ENCODE measurements around the gene HMGCS2. TPM values are rescaled to one million over a fixed set of nuclear protein-coding genes. Genes with fewer than 3 reads are reported as not detected.
"Not testable (repeated sequence)": the region's sequence is repeated elsewhere in the genome, so short reads cannot be mapped to it uniquely, and the experiment has no call there.

HMGCS2 gene
- total and polyA plus RNA-seq, 5 experiments from 2014 or later: not detected

- H3K9me3 Mint-ChIP-seq, H3K4me1 Mint-ChIP-seq, ATAC-seq, H3K36me3 Mint-ChIP-seq, H3K4me3 Mint-ChIP-seq, DNase-seq, H3K27ac Mint-ChIP-seq, POLR2A ChIA-PET: not testable (repeated sequence)
- H3K27me3 Mint-ChIP-seq: peaks cover 0 to 13% (median 2%) of the 10 kb centered on the region in 5 donors
Observed at GRCh38 chr1:119786046-119786445, 17.3 kb upstream of the HMGCS2 start.

- H3K27me3 Mint-ChIP-seq: peaks cover 0 to 4% (median 0%) of the 10 kb centered on the region in 5 donors
- no peak for DNase-seq
- no peaks in the 10 kb centered on the region for H3K4me1 Mint-ChIP-seq
- ATAC-seq: no peak
- H3K4me3 Mint-ChIP-seq: no peak overlapping the region
- POLR2A ChIA-PET: no interaction called here
- H3K9me3 Mint-ChIP-seq: no peaks in the 10 kb centered on the region
- H3K36me3 Mint-ChIP-seq: no peaks in the 10 kb centered on the region
- H3K27ac Mint-ChIP-seq: no peak overlapping the region
Observed at GRCh38 chr1:119784191-119784781, 15.6 kb upstream of the HMGCS2 start.

- Mint-ChIP-seq H3K9me3 (no peaks in the 10 kb centered on the region), H3K4me1 (no peaks in the 10 kb centered on the region), H3K27ac (no peak overlapping the region), H3K36me3 (no peaks in the 10 kb centered on the region), H3K4me3 (no peak overlapping the region), H3K27me3 (peaks cover 0 to 4% (median 0%) of the 10 kb centered on the region in 5 donors)
- ATAC-seq: no peak
- no peak for DNase-seq
- POLR2A ChIA-PET: no interaction called here
Observed at GRCh38 chr1:119783354-119784185, 14.9 kb upstream of the HMGCS2 start.

- Mint-ChIP-seq H3K27me3 (peaks cover 0 to 4% (median 0%) of the 10 kb centered on the region in 5 donors), H3K36me3 (no peaks in the 10 kb centered on the region), H3K27ac (no peak overlapping the region), H3K4me3 (no peak overlapping the region), H3K9me3 (no peaks in the 10 kb centered on the region), H3K4me1 (no peaks in the 10 kb centered on the region)
- POLR2A ChIA-PET: no interaction called here
- ATAC-seq (no peak), DNase-seq (no peak)
Observed at GRCh38 chr1:119782631-119783325, 14.1 kb upstream of the HMGCS2 start.

- H3K36me3 Mint-ChIP-seq: no peaks in the 10 kb centered on the region
- no peak overlapping the region for H3K27ac Mint-ChIP-seq
- no peaks in the 10 kb centered on the region for H3K9me3 Mint-ChIP-seq
- DNase-seq (no peak), ATAC-seq (no peak)
- no peak overlapping the region for H3K4me3 Mint-ChIP-seq
- H3K4me1 Mint-ChIP-seq: no peaks in the 10 kb centered on the region
- POLR2A ChIA-PET: no interaction called here
- H3K27me3 Mint-ChIP-seq: peaks cover 0 to 4% (median 0%) of the 10 kb centered on the region in 5 donors
Observed at GRCh38 chr1:119781434-119782210, 12.9 kb upstream of the HMGCS2 start.

GRCh38 chr1:119779869-119780356 is 11.2 kb upstream of the HMGCS2 start:
- DNase-seq: no peak
- Mint-ChIP-seq H3K4me1 (no peaks in the 10 kb centered on the region), H3K27me3 (peaks cover 0 to 5% (median 1%) of the 10 kb centered on the region in 5 donors), H3K4me3 (no peak overlapping the region), H3K9me3 (no peaks in the 10 kb centered on the region), H3K36me3 (no peaks in the 10 kb centered on the region), H3K27ac (no peak overlapping the region)
- POLR2A ChIA-PET: no interaction called here
- no peak for ATAC-seq

- Mint-ChIP-seq H3K36me3 (no peaks in the 10 kb centered on the region), H3K27me3 (peaks cover 0 to 5% (median 1%) of the 10 kb centered on the region in 5 donors), H3K27ac (no peak overlapping the region), H3K4me1 (no peaks in the 10 kb centered on the region), H3K9me3 (no peaks in the 10 kb centered on the region), H3K4me3 (no peak overlapping the region)
- ATAC-seq: no peak
- POLR2A ChIA-PET: no interaction called here
- DNase-seq: no peak
Observed at GRCh38 chr1:119778886-119779560, 10.3 kb upstream of the HMGCS2 start.

GRCh38 chr1:119778359-119778758 is 9.7 kb upstream of the HMGCS2 start:
- peaks cover 0 to 7% (median 4%) of the 10 kb centered on the region in 5 donors for H3K27me3 Mint-ChIP-seq
- H3K36me3 Mint-ChIP-seq: no peaks in the 10 kb centered on the region
- H3K9me3 Mint-ChIP-seq: no peaks in the 10 kb centered on the region
- no peak overlapping the region for H3K4me3 Mint-ChIP-seq
- no peak for DNase-seq
- no peak overlapping the region for H3K27ac Mint-ChIP-seq
- no peak for ATAC-seq
- POLR2A ChIA-PET: no interaction called here
- H3K4me1 Mint-ChIP-seq: no peaks in the 10 kb centered on the region

- POLR2A ChIA-PET: no interaction called here
- no peak for ATAC-seq
- no peak overlapping the region for H3K4me3 Mint-ChIP-seq
Observed at GRCh38 chr1:119774746-119775490, 6.2 kb upstream of the HMGCS2 start.

GRCh38 chr1:119773711-119774241 is 5.1 kb upstream of the HMGCS2 start:
- H3K27me3 Mint-ChIP-seq: peaks cover 0 to 7% (median 5%) of the 10 kb centered on the region in 5 donors
- H3K36me3 Mint-ChIP-seq: no peaks in the 10 kb centered on the region
- POLR2A ChIA-PET: no interaction called here
- ATAC-seq (no peak), DNase-seq (no peak)
- H3K4me1 Mint-ChIP-seq: no peaks in the 10 kb centered on the region
- H3K4me3 Mint-ChIP-seq: no peak overlapping the region
- H3K27ac Mint-ChIP-seq: no peak overlapping the region
- no peaks in the 10 kb centered on the region for H3K9me3 Mint-ChIP-seq

More at GRCh38 chr1:119774746-119775490, 6.2 kb upstream of the HMGCS2 start:
- H3K27me3 Mint-ChIP-seq: peaks cover 0 to 7% (median 4%) of the 10 kb centered on the region in 5 donors
- no peaks in the 10 kb centered on the region for H3K9me3 Mint-ChIP-seq
- H3K36me3 Mint-ChIP-seq: no peaks in the 10 kb centered on the region
- DNase-seq: no peak
- no peak overlapping the region for H3K27ac Mint-ChIP-seq
- no peaks in the 10 kb centered on the region for H3K4me1 Mint-ChIP-seq

GRCh38 chr1:119772298-119772697 is 3.6 kb upstream of the HMGCS2 start:
- no peak overlapping the region for H3K27ac Mint-ChIP-seq
- no peaks in the 10 kb centered on the region for H3K9me3 Mint-ChIP-seq
- DNase-seq (no peak), ATAC-seq (no peak)
- no peaks in the 10 kb centered on the region for H3K4me1 Mint-ChIP-seq
- peaks cover 4 to 13% (median 6%) of the 10 kb centered on the region in 5 donors for H3K27me3 Mint-ChIP-seq
- H3K36me3 Mint-ChIP-seq: no peaks in the 10 kb centered on the region
- POLR2A ChIA-PET: no interaction called here
- no peak overlapping the region for H3K4me3 Mint-ChIP-seq

All from naive thymus-derived CD8-positive, alpha-beta T cell (primary cell).